ENCODE data around the gene NFIB.

- TF ChIP-seq POLR2A (IDR thresholded peaks at IDR 0.05; ENCODE audit: low read depth, low read length) (no peak), EZH2 (IDR thresholded peaks at IDR 0.05; ENCODE audit: borderline replicate concordance, low read depth, low read length, severe bottlenecking) (no peak)
- TF ChIP-seq, protein P1, sequence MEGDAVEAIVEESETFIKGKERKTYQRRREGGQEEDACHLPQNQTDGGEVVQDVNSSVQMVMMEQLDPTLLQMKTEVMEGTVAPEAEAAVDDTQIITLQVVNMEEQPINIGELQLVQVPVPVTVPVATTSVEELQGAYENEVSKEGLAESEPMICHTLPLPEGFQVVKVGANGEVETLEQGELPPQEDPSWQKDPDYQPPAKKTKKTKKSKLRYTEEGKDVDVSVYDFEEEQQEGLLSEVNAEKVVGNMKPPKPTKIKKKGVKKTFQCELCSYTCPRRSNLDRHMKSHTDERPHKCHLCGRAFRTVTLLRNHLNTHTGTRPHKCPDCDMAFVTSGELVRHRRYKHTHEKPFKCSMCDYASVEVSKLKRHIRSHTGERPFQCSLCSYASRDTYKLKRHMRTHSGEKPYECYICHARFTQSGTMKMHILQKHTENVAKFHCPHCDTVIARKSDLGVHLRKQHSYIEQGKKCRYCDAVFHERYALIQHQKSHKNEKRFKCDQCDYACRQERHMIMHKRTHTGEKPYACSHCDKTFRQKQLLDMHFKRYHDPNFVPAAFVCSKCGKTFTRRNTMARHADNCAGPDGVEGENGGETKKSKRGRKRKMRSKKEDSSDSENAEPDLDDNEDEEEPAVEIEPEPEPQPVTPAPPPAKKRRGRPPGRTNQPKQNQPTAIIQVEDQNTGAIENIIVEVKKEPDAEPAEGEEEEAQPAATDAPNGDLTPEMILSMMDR (IDR thresholded peaks at IDR 0.05; ENCODE audit: extremely low read depth in 1 of 2, insufficient read depth in 1 of 2, low read depth in 1 of 2, low read length in 2 of 2) = no peak
These were observed 25.5 kb downstream of the NFIB start for GRCh38 chr9:14288433-14288832.

Measured in endothelial cell of umbilical vein (primary cell).